Measurements from ENCODE around the gene CNTNAP2.

- TF ChIP-seq GATA2 (IDR thresholded peaks at IDR 0.05; ENCODE audit: low read depth, low read length): no peak
- TF ChIP-seq GATA3 (IDR thresholded peaks at IDR 0.05; ENCODE audit: low read depth, low read length): no peak
These were observed 990.1 kb downstream of the CNTNAP2 start for GRCh38 chr7:147106746-147107145.
